IPS-NIHi7 (cell line): ENCODE data around the gene PACRG.

Experiments used
- DNase-seq: peaks from one replicate; pipeline ENCODE4 v3.0.0; 2012; ENCODE audit warnings: mixed read lengths; ENCODE audit errors: extremely low spot score

The PACRG gene

GRCh38 chr6:163008626-163009025, 280.9 kb downstream of the PACRG start:
- DNase-seq: no peak

- no peak for DNase-seq
Observed at GRCh38 chr6:163010145-163010544, 282.4 kb downstream of the PACRG start.

- no peak for DNase-seq
Observed at GRCh38 chr6:163014736-163015135, 287.0 kb downstream of the PACRG start.

- DNase-seq: no peak
Observed at GRCh38 chr6:163017801-163018200, 290.0 kb downstream of the PACRG start.

GRCh38 chr6:163019926-163020325, 292.2 kb downstream of the PACRG start:
- no peak for DNase-seq

GRCh38 chr6:163021054-163021453, 293.3 kb downstream of the PACRG start:
- no peak for DNase-seq

- DNase-seq: no peak
Observed at GRCh38 chr6:163023700-163024099, 295.9 kb downstream of the PACRG start.

- no peak for DNase-seq
Observed at GRCh38 chr6:163026893-163027292, 299.1 kb downstream of the PACRG start.

- no peak for DNase-seq
Observed at GRCh38 chr6:163030980-163031379, 303.2 kb downstream of the PACRG start.

- no peak for DNase-seq
Observed at GRCh38 chr6:163031931-163032330, 304.2 kb downstream of the PACRG start.

- DNase-seq: no peak
Observed at GRCh38 chr6:163036160-163036645, 308.4 kb downstream of the PACRG start.

- no peak for DNase-seq
Observed at GRCh38 chr6:163038317-163038716, 310.5 kb downstream of the PACRG start.

- DNase-seq: no peak
Observed at GRCh38 chr6:163048345-163048744, 320.6 kb downstream of the PACRG start.

- no peak for DNase-seq
Observed at GRCh38 chr6:163053667-163054344, 326.0 kb downstream of the PACRG start.

GRCh38 chr6:163054641-163055040, 326.9 kb downstream of the PACRG start:
- DNase-seq: no peak

- no peak for DNase-seq
Observed at GRCh38 chr6:163057260-163057659, 329.5 kb downstream of the PACRG start.

GRCh38 chr6:163062790-163063189, 335.0 kb downstream of the PACRG start:
- DNase-seq: no peak

GRCh38 chr6:163063561-163063960, 335.8 kb downstream of the PACRG start:
- DNase-seq: no peak

GRCh38 chr6:163064397-163064796, 336.6 kb downstream of the PACRG start:
- DNase-seq: no peak

- DNase-seq: no peak
Observed at GRCh38 chr6:163066200-163066599, 338.4 kb downstream of the PACRG start.

GRCh38 chr6:163077134-163077533, 349.4 kb downstream of the PACRG start:
- DNase-seq: no peak

GRCh38 chr6:163078712-163079111, 350.9 kb downstream of the PACRG start:
- no peak for DNase-seq

- DNase-seq: no peak
Observed at GRCh38 chr6:163080228-163080627, 352.5 kb downstream of the PACRG start.

- no peak for DNase-seq
Observed at GRCh38 chr6:163083141-163083540, 355.4 kb downstream of the PACRG start.
